ENCODE results near the gene CRACR2B.

- no peak for TF ChIP-seq CTCF (IDR thresholded peaks at IDR 0.05)
- no peak for TF ChIP-seq POLR2A (IDR thresholded peaks at IDR 0.05)
Observed at GRCh38 chr11:847876-848275, 20.2 kb downstream of the CRACR2B start.

Measured in heart left ventricle (tissue), 13 donors.